GM21619 (cell line): ENCODE results near the gene GPR82.
A peak's percentile ranks its signal among the peaks of the same experiment; 100 is the strongest.
"Not testable (repeated sequence)": the region's sequence is repeated elsewhere in the genome, so short reads cannot be mapped to it uniquely, and the experiment has no call there.

ENCODE experiments used
- ATAC-seq: cut with Tn5 transposase; IDR thresholded peaks from one replicate; pipeline ENCODE4 v1.9.1; 2021; ENCODE audit not compliant: unreplicated experiment

GPR82 gene

GRCh38 chrX:41718481-41719235, 5.3 kb upstream of the GPR82 start:
- no peak for ATAC-seq

GRCh38 chrX:41719610-41720009, 4.4 kb upstream of the GPR82 start:
- not testable (repeated sequence) for ATAC-seq

GRCh38 chrX:41720125-41720779, 3.7 kb upstream of the GPR82 start:
- ATAC-seq: peak; percentile 90

- ATAC-seq: peak; percentile 38
Measured at GRCh38 chrX:41721590-41721989, 2.4 kb upstream of the GPR82 start.

GRCh38 chrX:41722214-41722613, 1.8 kb upstream of the GPR82 start:
- ATAC-seq: no peak

DNA sequence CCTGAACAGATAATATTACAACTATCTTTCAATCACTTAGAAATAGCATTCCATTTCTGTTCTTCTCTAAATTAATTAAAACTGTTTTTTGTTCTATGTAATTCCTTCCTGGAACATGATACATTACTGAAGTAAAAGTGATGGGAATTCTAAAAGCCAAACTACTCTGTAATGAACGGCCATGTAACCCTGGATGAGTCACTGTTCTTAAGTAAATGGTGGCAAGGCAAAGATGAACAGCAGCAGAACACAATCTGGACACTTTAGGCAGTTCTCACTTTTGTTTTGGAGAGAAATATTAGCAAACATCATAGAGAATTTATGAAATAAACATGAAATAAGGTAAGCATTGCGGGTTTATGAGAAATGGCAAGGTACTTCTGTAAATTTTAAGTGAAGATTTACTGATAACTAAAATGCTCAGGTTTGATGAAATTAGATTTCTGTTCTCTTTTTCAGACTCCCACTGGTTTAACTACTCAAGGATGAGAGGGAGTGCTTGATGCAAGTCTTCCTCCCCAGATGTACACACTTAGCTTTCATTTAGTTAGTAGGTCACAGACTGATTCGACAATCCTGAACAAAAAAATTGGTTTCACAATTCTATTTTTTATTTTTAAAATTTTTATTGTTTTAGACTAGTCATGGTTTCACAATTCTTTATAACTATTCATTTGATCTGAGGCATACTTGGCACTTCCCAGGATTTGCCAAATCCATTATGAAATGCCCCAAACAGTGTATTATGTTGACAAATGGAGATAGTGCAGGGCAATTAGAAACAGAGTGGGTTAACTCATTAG, 964 bp upstream of the GPR82 start:
- ATAC-seq: no peak

DNA sequence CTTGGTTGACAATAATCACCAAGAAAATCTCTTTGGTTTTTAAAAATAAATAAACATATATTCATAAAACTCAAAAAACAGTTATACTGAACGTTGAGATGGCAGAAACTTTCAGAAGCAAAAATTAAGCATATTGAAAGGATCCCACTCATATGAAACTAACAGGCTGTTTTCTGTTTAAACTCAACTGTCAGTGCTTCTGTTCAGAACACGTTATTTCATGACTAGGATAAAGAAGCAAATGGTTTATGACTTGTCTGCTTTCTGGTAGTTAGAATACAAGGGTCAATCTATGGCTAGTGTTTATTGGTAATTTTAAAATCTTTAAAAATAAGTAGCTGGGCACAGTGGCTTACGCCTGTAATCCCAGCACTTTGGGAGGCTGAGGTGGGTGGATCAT, 4.1 kb downstream of the GPR82 start:
- ATAC-seq: no peak

- no peak for ATAC-seq
Measured at GRCh38 chrX:41730081-41730480, 6.1 kb downstream of the GPR82 start.

DNA sequence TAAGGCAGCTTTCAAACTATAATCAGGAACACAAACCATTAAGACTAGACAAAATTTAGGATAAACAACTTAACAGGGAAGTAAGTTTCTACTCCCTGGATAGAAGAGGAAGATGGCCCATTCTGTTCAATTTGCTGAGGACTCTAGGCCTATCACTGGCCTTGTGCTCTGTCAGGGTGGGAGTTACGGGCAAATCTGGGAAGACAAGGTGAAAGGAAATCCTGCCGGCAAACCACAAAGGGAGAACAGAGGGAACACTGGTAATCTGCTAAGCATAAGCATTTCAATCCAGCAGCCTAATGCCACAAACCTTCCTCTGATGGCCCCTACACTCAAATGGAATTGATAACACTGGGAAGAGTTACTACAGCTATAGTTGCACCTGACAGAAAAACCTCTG, 8.3 kb downstream of the GPR82 start:
- no peak for ATAC-seq

DNA sequence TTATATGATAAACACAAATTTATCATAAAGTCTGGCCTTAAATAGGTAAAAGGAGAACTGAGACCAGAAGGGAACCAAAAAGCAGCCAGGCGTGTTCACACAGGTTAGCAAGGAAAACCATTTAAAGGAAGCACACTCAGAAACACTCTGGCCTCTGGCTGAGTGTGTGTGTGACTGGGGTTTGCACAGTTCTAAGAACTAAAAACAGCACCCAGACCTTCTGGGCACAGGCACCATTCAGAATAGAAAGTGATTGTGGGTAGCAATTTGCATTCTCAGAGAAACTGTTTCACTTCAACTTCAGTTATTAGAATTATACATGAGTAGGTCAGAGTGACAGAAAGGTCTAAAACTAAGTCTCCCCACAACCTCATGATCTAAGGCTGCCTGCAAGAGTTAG, 10.0 kb downstream of the GPR82 start:
- peak; percentile 97 for ATAC-seq

DNA sequence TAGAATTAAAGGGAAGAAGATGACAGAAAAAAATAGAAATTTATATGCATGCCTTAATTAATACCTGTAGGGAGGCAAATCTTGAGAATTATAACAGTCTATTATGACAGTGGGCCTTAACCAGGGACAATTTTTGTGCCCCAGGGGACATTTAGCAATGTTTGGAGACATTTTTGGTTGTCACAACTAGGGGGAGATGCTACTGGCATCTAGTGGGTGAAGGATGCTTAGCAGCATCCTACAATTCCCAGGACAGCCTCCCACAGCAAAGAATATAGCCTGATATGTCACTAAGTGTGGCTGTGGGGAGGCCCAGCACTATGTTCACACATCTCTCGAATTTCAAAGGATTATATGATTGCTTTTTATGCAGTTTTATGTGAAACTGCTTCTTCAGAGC, 10.5 kb downstream of the GPR82 start:
- ATAC-seq: no peak

- ATAC-seq: no peak
Measured at GRCh38 chrX:41737065-41737464, 13.1 kb downstream of the GPR82 start.

DNA sequence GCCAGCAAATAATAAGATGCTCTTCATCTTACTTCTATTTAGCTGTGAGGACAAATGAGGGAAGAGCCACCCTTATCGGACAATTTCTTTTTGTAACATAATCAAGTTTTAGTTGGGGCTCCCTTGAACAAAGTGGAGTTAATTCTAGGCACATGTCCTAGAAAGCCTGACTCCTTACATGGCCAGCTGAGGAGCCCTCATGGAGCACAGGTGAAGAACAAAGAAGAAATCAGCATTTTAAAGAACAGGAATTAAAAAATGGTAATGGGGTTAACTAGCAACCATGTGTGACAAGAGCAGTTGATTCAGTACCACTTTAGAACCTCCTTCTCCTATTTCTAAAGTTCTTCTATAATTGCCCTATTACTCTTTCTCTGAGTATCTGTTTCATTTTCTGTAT, 15.9 kb downstream of the GPR82 start:
- no peak for ATAC-seq

- no peak for ATAC-seq
Measured at GRCh38 chrX:41750716-41751115, 26.7 kb downstream of the GPR82 start.

DNA sequence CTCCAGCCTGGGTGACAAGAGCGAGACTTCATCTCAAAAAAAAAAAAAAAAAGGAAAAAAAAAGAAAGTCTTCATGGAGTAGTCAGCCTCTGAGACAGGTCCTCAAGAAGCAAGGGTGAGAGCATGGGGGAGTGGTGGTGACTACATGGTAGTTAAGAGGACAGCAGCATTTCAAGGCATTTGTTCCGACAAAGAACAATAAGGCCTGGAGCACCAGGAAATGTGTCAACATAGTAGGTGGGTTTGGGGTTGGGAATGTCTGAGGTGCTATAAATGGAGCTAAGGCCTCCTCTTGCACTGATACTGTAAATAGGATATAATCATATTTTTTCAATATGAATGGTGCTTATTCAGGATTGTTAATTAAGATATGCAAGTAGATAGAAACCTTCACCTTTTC, 34.4 kb downstream of the GPR82 start:
- ATAC-seq: no peak

- ATAC-seq: no peak
Measured at GRCh38 chrX:41759817-41760216, 35.8 kb downstream of the GPR82 start.

DNA sequence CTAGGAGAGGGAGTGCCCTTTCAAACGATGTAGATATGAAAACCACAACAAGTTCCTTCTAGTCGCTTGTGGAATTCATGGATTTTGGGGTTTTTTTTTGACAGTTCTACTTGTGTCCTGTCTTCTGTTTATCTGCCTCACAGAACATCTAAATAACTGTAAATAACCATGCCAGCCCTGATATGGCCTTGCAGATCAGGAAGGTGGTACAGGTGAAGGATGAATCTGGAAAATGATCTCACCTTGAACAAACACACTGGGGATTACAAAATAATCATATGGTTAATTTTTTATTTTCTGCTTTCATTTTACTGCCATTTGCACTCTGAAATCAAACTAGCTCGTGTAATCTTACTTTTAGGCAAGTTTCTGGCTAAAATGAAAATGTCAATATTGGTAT, 37.2 kb downstream of the GPR82 start:
- ATAC-seq: no peak

DNA sequence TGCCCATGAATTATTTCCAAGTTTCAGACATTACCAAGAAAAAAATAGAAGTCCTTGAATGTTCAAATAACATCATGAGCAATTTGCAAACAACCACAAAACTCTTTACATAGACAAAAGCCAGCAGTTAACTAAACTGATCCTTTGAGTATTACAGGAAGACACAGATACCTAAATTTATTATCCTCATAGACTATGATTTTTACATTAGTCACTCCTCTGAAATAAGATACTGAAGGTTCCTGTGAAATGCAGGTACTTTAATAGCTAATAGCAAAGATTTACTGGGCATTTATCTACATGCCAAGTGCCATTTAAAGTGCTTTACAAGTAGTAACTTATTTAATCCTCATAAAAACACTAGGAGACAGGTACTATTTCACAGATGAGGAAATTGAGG, 37.7 kb downstream of the GPR82 start:
- no peak for ATAC-seq

GRCh38 chrX:41779030-41779564, 55.1 kb downstream of the GPR82 start:
- no peak for ATAC-seq
